A549 (cell line): ENCODE measurements around the gene AKR7A3.

ENCODE experiments used
- CBX8 ChIP-seq: fragments of 200-600 bp; sonication (generic); IDR thresholded peaks from 2 replicates; pipeline ENCODE4 v1.6.1; 2016
- CHD2 ChIP-seq: fragments of 150-350 bp; IDR thresholded peaks from 2 replicates; pipeline ENCODE4 v1.6.1; 2014; ENCODE audit warnings: low read length; ENCODE audit not compliant: partially characterized antibody
- CHD4 ChIP-seq: fragments of 200-600 bp; sonication (generic); IDR thresholded peaks from 2 replicates; pipeline ENCODE4 v1.6.1; 2016; ENCODE audit warnings: antibody characterized with exemption, mild to moderate bottlenecking, borderline replicate concordance
- CTCF ChIP-seq: fragments of >200 bp; sonication (Bioruptor Twin); formaldehyde crosslinking; IDR thresholded peaks from 3 replicates; pipeline ENCODE4 v1.5.1; 2016
- ESRRA ChIP-seq: fragments of 150-350 bp; IDR thresholded peaks from 2 replicates; pipeline ENCODE4 v1.6.1; 2014; ENCODE audit warnings: mild to moderate bottlenecking, low read length, borderline replicate concordance
- JUN ChIP-seq, 2 experiments: fragments of >200 bp; sonication (Bioruptor Twin); formaldehyde crosslinking; IDR thresholded peaks; 2 replicates in 1 of 2; 3 replicates in 1 of 2; pipeline ENCODE4 v1.6.1; 2016 to 2017
- NR3C1 ChIP-seq: fragments of >200 bp; sonication (Bioruptor Twin); formaldehyde crosslinking; IDR thresholded peaks from 3 replicates; pipeline ENCODE4 v1.6.1; 2017
- POLR2A ChIP-seq: IDR thresholded peaks from 2 replicates; pipeline ENCODE4 v1.6.1; 2012; ENCODE audit warnings: mild to moderate bottlenecking, low read length
- RAD21 ChIP-seq, 2 experiments: fragments of >200 bp in 1 of 2; sonication (Bioruptor Twin) in 1 of 2; formaldehyde crosslinking in 1 of 2; IDR thresholded peaks in 1 of 2; conservative IDR thresholded peaks in 1 of 2; 2 replicates in 1 of 2; 3 replicates in 1 of 2; pipeline ENCODE4 v1.6.1; 2012 to 2018; ENCODE audit warnings: inconsistent platforms in 1 of 2
- SREBF2 ChIP-seq: fragments of 450-650 bp; IDR thresholded peaks from 2 replicates; pipeline ENCODE4 v1.6.1; 2014; ENCODE audit warnings: mild to moderate bottlenecking, moderate library complexity
- ZFP36 ChIP-seq: fragments of 450-650 bp; IDR thresholded peaks from 2 replicates; pipeline ENCODE4 v1.6.1; 2014; ENCODE audit warnings: borderline replicate concordance; ENCODE audit not compliant: partially characterized antibody
- TF ChIP-seq, protein P1 (sequence below): fragments of 200-600 bp; sonication (generic); IDR thresholded peaks from 2 replicates; pipeline ENCODE4 v1.6.1; 2016; ENCODE audit warnings: antibody characterized with exemption, mild to moderate bottlenecking, moderate library complexity

DNA sequence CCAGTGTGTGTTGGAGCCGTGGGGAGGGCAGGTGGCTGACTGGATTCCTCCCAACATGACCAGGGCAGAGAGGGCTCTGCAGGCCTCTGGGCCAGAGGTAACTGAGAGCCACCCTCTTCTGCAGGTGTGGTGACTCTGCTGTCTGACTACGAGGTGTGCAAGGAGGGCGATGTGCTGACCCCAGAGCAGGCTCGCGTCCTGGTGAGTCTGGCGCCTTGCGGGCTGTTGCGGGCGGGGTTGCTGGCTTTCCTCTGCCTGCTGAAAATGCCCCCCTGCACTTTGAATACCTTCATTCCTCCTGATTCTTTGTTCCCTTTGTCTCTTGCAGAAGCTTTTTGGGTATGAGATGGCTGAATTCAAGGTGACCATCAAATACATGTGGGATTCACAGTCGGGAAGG is 30.2 kb downstream of the AKR7A3 start:
- no peak for TF ChIP-seq ZFP36
- no peak for TF ChIP-seq CTCF
- no peak for TF ChIP-seq CHD4
- TF ChIP-seq NR3C1: no peak
- no peak for TF ChIP-seq CHD2
- TF ChIP-seq, protein P1, sequence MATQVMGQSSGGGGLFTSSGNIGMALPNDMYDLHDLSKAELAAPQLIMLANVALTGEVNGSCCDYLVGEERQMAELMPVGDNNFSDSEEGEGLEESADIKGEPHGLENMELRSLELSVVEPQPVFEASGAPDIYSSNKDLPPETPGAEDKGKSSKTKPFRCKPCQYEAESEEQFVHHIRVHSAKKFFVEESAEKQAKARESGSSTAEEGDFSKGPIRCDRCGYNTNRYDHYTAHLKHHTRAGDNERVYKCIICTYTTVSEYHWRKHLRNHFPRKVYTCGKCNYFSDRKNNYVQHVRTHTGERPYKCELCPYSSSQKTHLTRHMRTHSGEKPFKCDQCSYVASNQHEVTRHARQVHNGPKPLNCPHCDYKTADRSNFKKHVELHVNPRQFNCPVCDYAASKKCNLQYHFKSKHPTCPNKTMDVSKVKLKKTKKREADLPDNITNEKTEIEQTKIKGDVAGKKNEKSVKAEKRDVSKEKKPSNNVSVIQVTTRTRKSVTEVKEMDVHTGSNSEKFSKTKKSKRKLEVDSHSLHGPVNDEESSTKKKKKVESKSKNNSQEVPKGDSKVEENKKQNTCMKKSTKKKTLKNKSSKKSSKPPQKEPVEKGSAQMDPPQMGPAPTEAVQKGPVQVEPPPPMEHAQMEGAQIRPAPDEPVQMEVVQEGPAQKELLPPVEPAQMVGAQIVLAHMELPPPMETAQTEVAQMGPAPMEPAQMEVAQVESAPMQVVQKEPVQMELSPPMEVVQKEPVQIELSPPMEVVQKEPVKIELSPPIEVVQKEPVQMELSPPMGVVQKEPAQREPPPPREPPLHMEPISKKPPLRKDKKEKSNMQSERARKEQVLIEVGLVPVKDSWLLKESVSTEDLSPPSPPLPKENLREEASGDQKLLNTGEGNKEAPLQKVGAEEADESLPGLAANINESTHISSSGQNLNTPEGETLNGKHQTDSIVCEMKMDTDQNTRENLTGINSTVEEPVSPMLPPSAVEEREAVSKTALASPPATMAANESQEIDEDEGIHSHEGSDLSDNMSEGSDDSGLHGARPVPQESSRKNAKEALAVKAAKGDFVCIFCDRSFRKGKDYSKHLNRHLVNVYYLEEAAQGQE: no peak
- no peak for TF ChIP-seq ESRRA
- no peak for TF ChIP-seq JUN (IDR thresholded peaks at IDR 0.05)
- TF ChIP-seq SREBF2: no peak
- TF ChIP-seq CBX8: no peak
- no peak for TF ChIP-seq RAD21 (conservative IDR thresholded peaks at IDR 0.05 in 1 of 2, IDR thresholded peaks at IDR 0.05 in 1 of 2)
- no peak for TF ChIP-seq POLR2A
